ENCODE results near the gene USO1.
"Not testable (repeated sequence)": the region's sequence is repeated elsewhere in the genome, so short reads cannot be mapped to it uniquely, and the experiment has no call there.

Gene USO1

DNA sequence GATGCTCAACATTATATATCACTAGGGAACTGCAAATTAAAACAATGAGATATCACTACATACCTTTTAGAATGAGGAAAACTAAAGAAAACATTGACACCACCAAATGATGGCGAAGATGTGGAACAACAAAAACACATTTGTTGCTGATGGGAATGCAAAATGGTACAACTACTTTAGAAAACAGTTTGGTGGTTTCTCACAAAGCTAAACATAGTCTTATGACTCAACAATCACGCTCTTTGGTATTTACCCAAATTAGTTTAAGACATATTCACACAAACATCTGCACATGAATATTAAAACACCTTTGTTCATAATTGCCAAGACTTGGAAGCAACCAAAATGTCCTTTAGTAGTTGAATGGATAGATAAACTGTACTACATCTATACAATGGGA is 53.2 kb downstream of the USO1 start:
- TF ChIP-seq, protein P1, sequence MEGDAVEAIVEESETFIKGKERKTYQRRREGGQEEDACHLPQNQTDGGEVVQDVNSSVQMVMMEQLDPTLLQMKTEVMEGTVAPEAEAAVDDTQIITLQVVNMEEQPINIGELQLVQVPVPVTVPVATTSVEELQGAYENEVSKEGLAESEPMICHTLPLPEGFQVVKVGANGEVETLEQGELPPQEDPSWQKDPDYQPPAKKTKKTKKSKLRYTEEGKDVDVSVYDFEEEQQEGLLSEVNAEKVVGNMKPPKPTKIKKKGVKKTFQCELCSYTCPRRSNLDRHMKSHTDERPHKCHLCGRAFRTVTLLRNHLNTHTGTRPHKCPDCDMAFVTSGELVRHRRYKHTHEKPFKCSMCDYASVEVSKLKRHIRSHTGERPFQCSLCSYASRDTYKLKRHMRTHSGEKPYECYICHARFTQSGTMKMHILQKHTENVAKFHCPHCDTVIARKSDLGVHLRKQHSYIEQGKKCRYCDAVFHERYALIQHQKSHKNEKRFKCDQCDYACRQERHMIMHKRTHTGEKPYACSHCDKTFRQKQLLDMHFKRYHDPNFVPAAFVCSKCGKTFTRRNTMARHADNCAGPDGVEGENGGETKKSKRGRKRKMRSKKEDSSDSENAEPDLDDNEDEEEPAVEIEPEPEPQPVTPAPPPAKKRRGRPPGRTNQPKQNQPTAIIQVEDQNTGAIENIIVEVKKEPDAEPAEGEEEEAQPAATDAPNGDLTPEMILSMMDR (conservative IDR thresholded peaks at IDR 0.05): no peak
- TF ChIP-seq ZFX (IDR thresholded peaks at IDR 0.05): no peak

DNA sequence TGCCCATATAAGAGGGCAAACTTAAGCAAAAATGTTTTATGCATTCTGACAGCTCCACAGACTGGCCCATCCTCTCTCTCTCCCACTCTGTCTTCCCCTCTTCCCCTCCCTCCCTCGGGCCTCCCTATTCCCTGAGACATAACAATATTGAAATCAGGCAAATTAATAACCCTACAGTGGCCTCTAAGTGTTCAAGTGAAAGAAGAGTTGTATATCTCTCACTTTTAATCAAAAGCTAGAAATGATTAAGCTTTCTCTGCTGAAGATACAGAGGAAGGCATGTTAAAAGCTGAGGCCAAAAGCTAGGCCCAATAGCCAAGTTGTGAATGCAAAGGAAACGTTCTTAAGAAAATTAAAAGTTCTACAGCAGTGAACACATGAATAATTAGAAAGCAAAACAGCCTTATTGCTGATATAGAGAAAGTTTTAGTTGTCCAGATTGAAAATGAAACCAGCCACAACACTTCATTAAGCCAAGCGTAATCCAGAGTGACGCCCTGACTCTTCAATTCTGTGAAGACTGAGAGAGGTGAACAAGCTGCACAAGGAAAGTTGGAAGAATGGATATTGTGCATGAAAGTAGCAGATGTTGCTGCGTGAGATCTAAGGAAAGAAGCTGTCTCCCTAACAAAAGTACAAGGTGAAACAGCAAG is 54.9 kb downstream of the USO1 start:
- TF ChIP-seq, protein P1 (conservative IDR thresholded peaks at IDR 0.05): no peak
- TF ChIP-seq ZFX (IDR thresholded peaks at IDR 0.05): no peak
- H3K27ac ChIP-seq: no peak overlapping the region

More for the DNA sequence above, 53.2 kb downstream of the USO1 start:
- H3K27ac ChIP-seq: no peak overlapping the region

DNA sequence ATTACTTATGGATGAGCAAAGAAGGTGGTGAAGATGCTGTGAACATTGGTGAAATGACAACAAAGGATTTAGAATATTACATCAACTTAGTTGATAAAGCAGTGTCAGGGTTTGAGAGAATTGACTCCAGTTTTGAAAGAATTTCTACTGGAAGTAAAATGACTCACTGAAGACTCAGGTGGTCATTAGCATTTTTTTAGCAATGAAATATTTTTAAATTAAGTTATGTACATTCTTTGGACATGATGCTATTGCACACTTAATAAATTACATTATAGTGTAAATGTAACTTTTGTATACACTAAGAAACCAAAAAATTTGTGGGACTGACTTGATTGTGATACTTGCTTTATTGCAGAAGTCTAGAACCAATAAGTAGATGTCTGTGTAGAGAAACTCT is 56.9 kb downstream of the USO1 start:
- H3K27ac ChIP-seq: no peak overlapping the region
- TF ChIP-seq, protein P1 (conservative IDR thresholded peaks at IDR 0.05): no peak
- TF ChIP-seq ZFX (IDR thresholded peaks at IDR 0.05): no peak

DNA sequence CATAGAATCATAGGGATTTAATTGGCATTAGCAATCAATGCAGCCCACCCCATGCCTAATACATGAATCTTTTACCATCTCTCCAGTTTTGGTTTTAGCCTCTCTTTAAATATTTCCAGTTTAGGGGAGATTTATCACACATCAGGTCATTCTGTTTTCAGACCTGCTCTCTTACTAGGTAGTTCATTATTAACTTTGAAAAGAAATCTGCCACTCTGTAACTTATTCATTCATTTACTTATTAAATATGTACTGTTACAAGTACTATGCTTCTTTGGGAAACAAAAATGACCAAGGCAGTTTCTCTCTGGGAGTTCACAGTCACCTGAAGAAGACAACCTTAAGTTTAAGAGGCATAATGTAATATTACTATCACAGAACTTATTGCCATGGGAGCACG is 62.1 kb downstream of the USO1 start:
- H3K27ac ChIP-seq: no peak overlapping the region
- no peak for TF ChIP-seq ZFX (IDR thresholded peaks at IDR 0.05)
- TF ChIP-seq, protein P1 (conservative IDR thresholded peaks at IDR 0.05): no peak

GRCh38 chr4:75786938-75787337 is 62.6 kb downstream of the USO1 start:
- no peak overlapping the region for H3K27ac ChIP-seq
- TF ChIP-seq, protein P1 (conservative IDR thresholded peaks at IDR 0.05): no peak
- TF ChIP-seq ZFX (IDR thresholded peaks at IDR 0.05): no peak

GRCh38 chr4:75790024-75790423 is 65.6 kb downstream of the USO1 start:
- TF ChIP-seq, protein P1 (conservative IDR thresholded peaks at IDR 0.05): no peak
- no peak for TF ChIP-seq ZFX (IDR thresholded peaks at IDR 0.05)
- H3K27ac ChIP-seq: no peak overlapping the region

DNA sequence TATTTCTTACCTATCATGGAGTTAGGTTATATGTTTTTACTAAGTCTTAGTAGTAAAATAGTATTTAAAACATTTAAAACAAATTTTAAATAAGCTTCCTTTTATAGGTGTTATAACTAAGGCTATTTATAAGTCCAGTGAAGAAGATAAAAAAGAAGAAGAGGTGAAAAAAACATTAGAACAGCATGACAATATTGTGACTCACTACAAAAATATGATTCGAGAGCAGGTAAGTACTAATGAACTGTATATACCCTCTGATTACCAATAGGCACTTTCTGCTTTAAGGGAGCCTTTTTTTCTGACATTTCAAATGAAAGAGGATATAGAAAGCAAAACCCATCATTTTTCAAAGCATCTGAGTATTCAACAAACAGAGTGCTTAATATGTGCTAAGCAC is 76.6 kb downstream of the USO1 start:
- TF ChIP-seq, protein P1 (conservative IDR thresholded peaks at IDR 0.05): no peak
- no peak for TF ChIP-seq ZFX (IDR thresholded peaks at IDR 0.05)
- H3K27ac ChIP-seq: no peak overlapping the region

DNA sequence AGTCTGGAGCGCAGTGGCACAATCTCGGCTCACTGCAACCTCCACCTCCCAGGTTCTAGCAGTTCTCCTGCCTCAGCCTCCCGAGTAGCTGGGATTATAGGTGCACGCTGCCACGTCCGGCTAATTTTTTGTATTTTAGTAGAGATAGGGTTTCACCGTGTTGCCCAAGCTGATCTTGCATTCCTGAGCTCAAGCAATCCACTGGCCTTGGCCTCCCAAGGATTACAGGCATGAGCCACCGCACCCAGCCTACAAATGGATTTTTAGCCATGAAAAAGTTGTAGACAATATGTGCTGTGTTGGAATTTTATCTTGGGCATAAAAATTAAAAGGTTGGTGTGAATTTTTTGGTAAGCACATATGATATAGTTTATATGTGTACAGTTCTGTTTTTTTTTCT is 81.7 kb downstream of the USO1 start:
- not testable (repeated sequence) for H3K27ac ChIP-seq
